PC-3 (cell line): ENCODE results near the gene UBE2F. TPM values are rescaled to one million over a fixed set of nuclear protein-coding genes. Genes with fewer than 3 reads are reported as not detected.

ENCODE experiments used
- ATAC-seq: fragments of 200-7000 bp; cut with Tn5 transposase; 2 replicates; pipeline ENCODE4 v1.9.1; 2020; ENCODE audit warnings: mild to moderate bottlenecking, moderate library complexity
- BruUV-seq: library from RNA; stranded (reverse); fragments of 400-500 nt; replicated peaks from 2 replicates; lab custom pipeline; 2021; lab: Mats Ljungman, UMichigan
- CTCF ChIA-PET: fragments of 300-600 bp; sonication (Branson Sonifier 250); formaldehyde crosslinking; loops from one replicate; lab custom pipeline; 2022; ENCODE audit warnings: antibody characterized with exemption; lab: Charles Lee
- POLR2A ChIA-PET: fragments of 300-600 bp; sonication (Branson Sonifier 250); formaldehyde crosslinking; loops from one replicate; lab custom pipeline; 2022; ENCODE audit warnings: antibody characterized with exemption; ENCODE audit not compliant: unreplicated experiment; lab: Charles Lee
- DNase-seq: peaks from one replicate; pipeline ENCODE4 v3.0.0-alpha.2; 2015
- H2AFZ ChIP-seq: fragments of 300-600 bp; sonication (generic); 2 replicates; pipeline ENCODE4 v1.6.0; 2016; ENCODE audit warnings: antibody characterized with exemption, low read length
- H3F3A ChIP-seq: fragments of 300-600 bp; sonication (generic); one replicate; pipeline ENCODE4 v1.6.0; 2017; ENCODE audit warnings: antibody characterized with exemption, low read length, control low read depth, mild to moderate bottlenecking; ENCODE audit not compliant: unreplicated experiment
- H3K27ac ChIP-seq: fragments of 300-600 bp; sonication (generic); 2 replicates; pipeline ENCODE4 v1.5.1; 2016; ENCODE audit warnings: mild to moderate bottlenecking, low read length
- H3K27me3 ChIP-seq: fragments of 300-600 bp; sonication (generic); 2 replicates; pipeline ENCODE4 v1.6.1; 2016; ENCODE audit warnings: low read length, mixed read lengths
- H3K36me3 ChIP-seq: fragments of 300-600 bp; sonication (generic); 2 replicates; pipeline ENCODE4 v1.6.1; 2016; ENCODE audit warnings: low read depth, mixed run types, low read length, mixed read lengths
- H3K4me1 ChIP-seq: fragments of 300-600 bp; sonication (generic); 2 replicates; pipeline ENCODE4 v1.5.1; 2016; ENCODE audit warnings: low read length; ENCODE audit not compliant: insufficient read depth
- H3K4me2 ChIP-seq: fragments of 300-600 bp; sonication (generic); 2 replicates; pipeline ENCODE4 v1.6.0; 2016; ENCODE audit warnings: low read length
- H3K4me3 ChIP-seq: fragments of 300-600 bp; sonication (generic); 2 replicates; pipeline ENCODE4 v1.5.1; 2016; ENCODE audit warnings: mild to moderate bottlenecking, low read length, mixed read lengths
- H3K79me2 ChIP-seq: fragments of 300-600 bp; sonication (generic); 2 replicates; pipeline ENCODE4 v1.6.1; 2017; ENCODE audit warnings: low read length, mixed read lengths
- H3K9ac ChIP-seq: fragments of 300-600 bp; sonication (generic); 2 replicates; pipeline ENCODE4 v1.6.0; 2016; ENCODE audit warnings: mild to moderate bottlenecking, low read length
- H3K9me2 ChIP-seq: fragments of 300-600 bp; sonication (generic); replicated peaks from 2 replicates; pipeline ENCODE4 v1.6.1; 2016; ENCODE audit warnings: mixed run types, low read length, mixed read lengths
- H3K9me3 ChIP-seq: fragments of 300-600 bp; sonication (generic); 2 replicates; pipeline ENCODE4 v1.6.1; 2016; ENCODE audit warnings: low read length, mixed read lengths
- H4K20me1 ChIP-seq: fragments of 300-600 bp; sonication (generic); 2 replicates; pipeline ENCODE4 v1.6.1; 2016; ENCODE audit warnings: low read length, mixed read lengths
- CTCF ChIP-seq: fragments of 300-600 bp; sonication (generic); conservative IDR thresholded peaks from 2 replicates; pipeline ENCODE4 v1.5.1; 2017; ENCODE audit warnings: antibody characterized with exemption, low read depth, mild to moderate bottlenecking, low read length
- EZH2 ChIP-seq: fragments of 300-600 bp; sonication (generic); IDR thresholded peaks from one replicate; pipeline ENCODE4 v1.6.1; 2017; ENCODE audit warnings: antibody characterized with exemption, mild to moderate bottlenecking, low read length; ENCODE audit not compliant: unreplicated experiment
- EZH2phosphoT487 ChIP-seq: fragments of 300-600 bp; sonication (generic); IDR thresholded peaks from 2 replicates; pipeline ENCODE4 v1.6.1; 2018; ENCODE audit warnings: mild to moderate bottlenecking, antibody characterized with exemption, low read length, borderline replicate concordance
- intact Hi-C: fragments of 100-400 bp; cut with micrococcal nuclease; formaldehyde crosslinking; loops from 2 replicates; pipeline ENCODE4 v1.9.0; 2023
- total RNA-seq: library from RNA; depleted of rRNA; stranded (reverse); fragments of >200 nt; gene quantifications from 2 replicates; pipeline ENCODE4 v1.2.3, GENCODE V29; 2014

The UBE2F gene
- total RNA-seq, 1 experiment from 2014 or later: 57.8 TPM

- Histone ChIP-seq H3K9me3 (no peaks in the 10 kb centered on the region), H3K4me1 (no peaks in the 10 kb centered on the region), H3K79me2 (no peaks in the 10 kb centered on the region), H2AFZ (no peak overlapping the region), H3F3A (no peaks in the 10 kb centered on the region), H4K20me1 (no peaks in the 10 kb centered on the region), H3K9ac (no peak overlapping the region), H3K27ac (no peak overlapping the region), H3K4me3 (no peak overlapping the region), H3K4me2 (no peak overlapping the region), H3K36me3 (peaks cover 18% of the 10 kb centered on the region), H3K27me3 (no peaks in the 10 kb centered on the region), H3K9me2 (no peaks in the 10 kb centered on the region)
- TF ChIP-seq EZH2phosphoT487 (no peak), CTCF (no peak), EZH2 (no peak)
- ChIA-PET CTCF (no interaction called here), POLR2A (no interaction called here)
- no peak for ATAC-seq
- BruUV-seq: no TSS peak
- intact Hi-C loops: no loop called here
- no peak for DNase-seq
Observed at GRCh38 chr2:238039151-238039550, 72.3 kb downstream of the UBE2F start.

- no peak overlapping the region for H3K27ac ChIP-seq
- no peaks in the 10 kb centered on the region for H3K4me1 ChIP-seq
- H4K20me1 ChIP-seq: no peaks in the 10 kb centered on the region
- ChIA-PET POLR2A (no interaction called here), CTCF (no interaction called here)
- H3K79me2 ChIP-seq: no peaks in the 10 kb centered on the region
- no peak overlapping the region for H3K4me3 ChIP-seq
- TF ChIP-seq EZH2phosphoT487 (no peak), CTCF (no peak), EZH2 (no peak)
- no peak overlapping the region for H3K9ac ChIP-seq
- no peak for DNase-seq
- peaks cover 18% of the 10 kb centered on the region for H3K36me3 ChIP-seq
- no peaks in the 10 kb centered on the region for H3K27me3 ChIP-seq
- BruUV-seq: no TSS peak
- H3F3A ChIP-seq: no peaks in the 10 kb centered on the region
- H3K9me2 ChIP-seq: no peaks in the 10 kb centered on the region
- H3K4me2 ChIP-seq: no peak overlapping the region
- no peak for ATAC-seq
- H2AFZ ChIP-seq: no peak overlapping the region
- intact Hi-C loops: no loop called here
- no peaks in the 10 kb centered on the region for H3K9me3 ChIP-seq
Observed at GRCh38 chr2:238039985-238040384, 73.2 kb downstream of the UBE2F start.

- intact Hi-C loops: no loop called here
- ChIA-PET POLR2A (no interaction called here), CTCF (no interaction called here)
- Histone ChIP-seq H3K27ac (no peak overlapping the region), H3K4me1 (no peaks in the 10 kb centered on the region), H3K9ac (no peak overlapping the region), H3K9me3 (no peaks in the 10 kb centered on the region), H3K27me3 (no peaks in the 10 kb centered on the region), H3K9me2 (no peaks in the 10 kb centered on the region), H2AFZ (no peak overlapping the region), H4K20me1 (no peaks in the 10 kb centered on the region), H3K4me3 (no peak overlapping the region), H3F3A (no peaks in the 10 kb centered on the region), H3K36me3 (peaks cover 15% of the 10 kb centered on the region), H3K79me2 (no peaks in the 10 kb centered on the region), H3K4me2 (no peak overlapping the region)
- TF ChIP-seq EZH2phosphoT487: no peak
- TF ChIP-seq EZH2: no peak
- no peak for TF ChIP-seq CTCF
- ATAC-seq (no peak), DNase-seq (no peak)
- BruUV-seq: no TSS peak
Observed at GRCh38 chr2:238040918-238041317, 74.1 kb downstream of the UBE2F start.
